CD1c-positive myeloid dendritic cell (primary cell): ENCODE measurements around the gene SNX24.
"Not testable (repeated sequence)": the region's sequence is repeated elsewhere in the genome, so short reads cannot be mapped to it uniquely, and the experiment has no call there.

Experiments
- DNase-seq: peaks from one replicate; pipeline ENCODE4 v3.0.0-alpha.2; 2016; ENCODE audit errors: extremely low spot score

Gene SNX24

GRCh38 chr5:122967085-122967484 is 121.7 kb downstream of the SNX24 start:
- no peak for DNase-seq

- DNase-seq: no peak
Observed at GRCh38 chr5:122967625-122968024, 122.2 kb downstream of the SNX24 start.

- not testable (repeated sequence) for DNase-seq
Observed at GRCh38 chr5:122968056-122968455, 122.6 kb downstream of the SNX24 start.

- DNase-seq: no peak
Observed at GRCh38 chr5:122971333-122971732, 125.9 kb downstream of the SNX24 start.

- DNase-seq: no peak
Observed at GRCh38 chr5:122972877-122973276, 127.5 kb downstream of the SNX24 start.

GRCh38 chr5:122973759-122974158 is 128.3 kb downstream of the SNX24 start:
- not testable (repeated sequence) for DNase-seq

- not testable (repeated sequence) for DNase-seq
Observed at GRCh38 chr5:122974251-122974650, 128.8 kb downstream of the SNX24 start.

GRCh38 chr5:122977319-122977718 is 131.9 kb downstream of the SNX24 start:
- DNase-seq: no peak

GRCh38 chr5:122978068-122978467 is 132.7 kb downstream of the SNX24 start:
- DNase-seq: no peak

GRCh38 chr5:122978644-122979297 is 133.4 kb downstream of the SNX24 start:
- no peak for DNase-seq

- no peak for DNase-seq
Observed at GRCh38 chr5:122981846-122982245, 136.4 kb downstream of the SNX24 start.

- no peak for DNase-seq
Observed at GRCh38 chr5:122982376-122982775, 137.0 kb downstream of the SNX24 start.

- DNase-seq: no peak
Observed at GRCh38 chr5:122984425-122984824, 139.0 kb downstream of the SNX24 start.

- DNase-seq: no peak
Observed at GRCh38 chr5:122985006-122985700, 139.7 kb downstream of the SNX24 start.

- DNase-seq: no peak
Observed at GRCh38 chr5:122985954-122986721, 140.7 kb downstream of the SNX24 start.

GRCh38 chr5:122996091-122996490 is 150.7 kb downstream of the SNX24 start:
- no peak for DNase-seq

- no peak for DNase-seq
Observed at GRCh38 chr5:122997294-122997693, 151.9 kb downstream of the SNX24 start.

GRCh38 chr5:122999947-123000563 is 154.6 kb downstream of the SNX24 start:
- DNase-seq: peak; percentile 63

- DNase-seq: no peak
Observed at GRCh38 chr5:123000731-123001130, 155.3 kb downstream of the SNX24 start.

- DNase-seq: no peak
Observed at GRCh38 chr5:123001808-123002207, 156.4 kb downstream of the SNX24 start.

GRCh38 chr5:123007182-123007581 is 161.8 kb downstream of the SNX24 start:
- DNase-seq: no peak

GRCh38 chr5:123007754-123008153 is 162.3 kb downstream of the SNX24 start:
- no peak for DNase-seq
